Activated B cell treated with CpG ODN at 0.5 μM for 24 hours (primary cell): ENCODE results near the gene SKI. TPM values are rescaled to one million over a fixed set of nuclear protein-coding genes. Genes with fewer than 3 reads are reported as not detected.

Experiments
- ATAC-seq: fragments of 200-7000 bp; cut with Tn5 transposase; one replicate; pipeline ENCODE4 v1.10.0; 2021; ENCODE audit warnings: low read depth, mild to moderate bottlenecking, moderate library complexity
- CTCF ChIA-PET: fragments of 350-600 bp; sonication (Branson Sonifier 250); formaldehyde crosslinking; loops from one replicate; lab custom pipeline; 2021; ENCODE audit warnings: antibody characterized with exemption; lab: Charles Lee
- POLR2A ChIA-PET: fragments of 350-600 bp; sonication (Branson Sonifier 250); formaldehyde crosslinking; loops from one replicate; lab custom pipeline; 2021; ENCODE audit warnings: antibody characterized with exemption; lab: Charles Lee
- DNase-seq: peaks from one replicate; pipeline ENCODE4 v3.0.0; 2022
- H3K27ac Mint-ChIP-seq: one replicate; pipeline ENCODE4 v1.8.0; 2020; ENCODE audit warnings: mixed read lengths
- H3K27me3 Mint-ChIP-seq: one replicate; pipeline ENCODE4 v1.8.0; 2021; ENCODE audit warnings: mixed read lengths
- H3K36me3 Mint-ChIP-seq: one replicate; pipeline ENCODE4 v1.8.0; 2021; ENCODE audit warnings: low read depth, mixed read lengths
- H3K4me1 Mint-ChIP-seq: one replicate; pipeline ENCODE4 v1.8.0; 2021; ENCODE audit warnings: mixed read lengths
- H3K4me3 Mint-ChIP-seq: one replicate; pipeline ENCODE4 v1.8.0; 2020; ENCODE audit warnings: mild to moderate bottlenecking, mixed read lengths
- H3K9me3 Mint-ChIP-seq: one replicate; pipeline ENCODE4 v1.8.0; 2020; ENCODE audit warnings: mixed read lengths
- intact Hi-C: fragments of 100-400 bp; cut with micrococcal nuclease; formaldehyde crosslinking; loops from one replicate; pipeline ENCODE4 v1.15.1; 2024
- total RNA-seq: library from RNA; stranded (reverse); gene quantifications from 2 replicates; pipeline ENCODE4 v1.2.3, GENCODE V29; 2022
- TF ChIP-seq, protein P1 (sequence below): fragments of 200-600 bp; IDR thresholded peaks from one replicate; pipeline ENCODE4 v1.8.0; 2022; ENCODE audit warnings: antibody characterized with exemption, mild to moderate bottlenecking

SKI gene
- total RNA-seq, 1 donor from 2014 or later, result 37.6 TPM

DNA sequence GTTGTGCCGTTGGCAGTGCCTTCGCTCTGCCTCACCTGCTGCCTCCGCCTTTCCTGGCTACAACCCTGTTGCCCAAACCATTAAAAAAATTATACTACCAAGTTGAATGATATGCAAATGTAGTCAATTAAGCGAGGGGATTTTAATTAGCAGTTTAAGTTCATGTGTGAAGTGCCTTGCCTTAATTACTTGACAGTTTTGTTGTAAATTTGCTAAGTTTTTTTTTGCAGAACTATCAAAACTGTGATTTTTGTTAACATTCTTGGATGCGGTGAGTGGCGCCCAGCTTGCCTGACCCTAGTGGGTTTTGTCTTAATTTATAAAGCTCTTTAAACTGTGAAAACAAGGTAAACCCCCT, 10.9 kb downstream of the SKI start:
- H3K4me1 Mint-ChIP-seq, result peaks cover 72% of the 10 kb centered on the region
- CTCF ChIA-PET, result no interaction called here
- ATAC-seq (no peak), DNase-seq (no peak)
- no peaks in the 10 kb centered on the region for H3K9me3 Mint-ChIP-seq
- intact Hi-C loops, result no loop called here
- H3K4me3 Mint-ChIP-seq, result no peak overlapping the region
- no peaks in the 10 kb centered on the region for H3K27me3 Mint-ChIP-seq
- POLR2A ChIA-PET, result interaction anchor here (0.7 to 1.2 kb wide), 3 partner anchors 11 to 62 kb away, joined by 3 read pairs; no protein-coding TSS in a partner anchor
- H3K36me3 Mint-ChIP-seq, result peaks cover 33% of the 10 kb centered on the region
- TF ChIP-seq, protein P1, sequence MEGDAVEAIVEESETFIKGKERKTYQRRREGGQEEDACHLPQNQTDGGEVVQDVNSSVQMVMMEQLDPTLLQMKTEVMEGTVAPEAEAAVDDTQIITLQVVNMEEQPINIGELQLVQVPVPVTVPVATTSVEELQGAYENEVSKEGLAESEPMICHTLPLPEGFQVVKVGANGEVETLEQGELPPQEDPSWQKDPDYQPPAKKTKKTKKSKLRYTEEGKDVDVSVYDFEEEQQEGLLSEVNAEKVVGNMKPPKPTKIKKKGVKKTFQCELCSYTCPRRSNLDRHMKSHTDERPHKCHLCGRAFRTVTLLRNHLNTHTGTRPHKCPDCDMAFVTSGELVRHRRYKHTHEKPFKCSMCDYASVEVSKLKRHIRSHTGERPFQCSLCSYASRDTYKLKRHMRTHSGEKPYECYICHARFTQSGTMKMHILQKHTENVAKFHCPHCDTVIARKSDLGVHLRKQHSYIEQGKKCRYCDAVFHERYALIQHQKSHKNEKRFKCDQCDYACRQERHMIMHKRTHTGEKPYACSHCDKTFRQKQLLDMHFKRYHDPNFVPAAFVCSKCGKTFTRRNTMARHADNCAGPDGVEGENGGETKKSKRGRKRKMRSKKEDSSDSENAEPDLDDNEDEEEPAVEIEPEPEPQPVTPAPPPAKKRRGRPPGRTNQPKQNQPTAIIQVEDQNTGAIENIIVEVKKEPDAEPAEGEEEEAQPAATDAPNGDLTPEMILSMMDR, result no peak
- no peak overlapping the region for H3K27ac Mint-ChIP-seq

DNA sequence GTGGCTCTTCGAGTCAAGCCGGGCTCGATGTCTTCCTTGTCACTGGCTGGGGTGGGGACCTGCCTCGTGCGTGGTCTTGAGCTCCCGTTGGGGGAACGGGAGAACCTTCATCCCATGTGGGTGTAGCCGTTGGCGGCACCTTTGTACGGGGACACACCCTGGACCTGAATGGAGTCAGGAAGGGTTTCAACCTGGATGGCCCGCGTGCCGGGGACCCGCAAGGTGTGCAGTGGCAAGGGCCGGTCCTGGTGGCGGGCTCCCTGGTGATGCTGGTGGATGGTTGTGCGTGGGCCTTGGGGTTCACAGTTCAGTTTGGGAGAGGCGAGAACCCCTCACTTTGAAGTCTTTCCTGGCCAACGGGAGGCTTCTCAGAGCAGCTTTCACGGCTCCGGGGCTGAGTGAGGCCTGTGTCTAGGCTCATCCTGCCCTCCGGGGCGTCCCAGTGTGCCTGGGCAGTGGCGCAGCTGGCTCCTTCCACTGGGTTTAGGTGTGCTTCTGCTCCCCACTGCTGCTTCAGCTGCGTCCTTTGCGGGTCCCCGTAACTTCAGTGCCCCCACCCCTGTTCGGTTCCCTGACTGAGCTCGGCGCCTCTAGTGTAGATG, 11.4 kb downstream of the SKI start:
- no peaks in the 10 kb centered on the region for H3K9me3 Mint-ChIP-seq
- DNase-seq (no peak), ATAC-seq (no peak)
- TF ChIP-seq, protein P1, result no peak
- ChIA-PET CTCF (no interaction called here), POLR2A (interaction anchor here (0.7 to 1.2 kb wide), 3 partner anchors 12 to 61 kb away, joined by 3 read pairs; no protein-coding TSS in a partner anchor)
- peaks cover 69% of the 10 kb centered on the region for H3K4me1 Mint-ChIP-seq
- no peak overlapping the region for H3K27ac Mint-ChIP-seq
- H3K36me3 Mint-ChIP-seq, result peaks cover 34% of the 10 kb centered on the region
- intact Hi-C loops, result no loop called here
- no peak overlapping the region for H3K4me3 Mint-ChIP-seq
- no peaks in the 10 kb centered on the region for H3K27me3 Mint-ChIP-seq

DNA sequence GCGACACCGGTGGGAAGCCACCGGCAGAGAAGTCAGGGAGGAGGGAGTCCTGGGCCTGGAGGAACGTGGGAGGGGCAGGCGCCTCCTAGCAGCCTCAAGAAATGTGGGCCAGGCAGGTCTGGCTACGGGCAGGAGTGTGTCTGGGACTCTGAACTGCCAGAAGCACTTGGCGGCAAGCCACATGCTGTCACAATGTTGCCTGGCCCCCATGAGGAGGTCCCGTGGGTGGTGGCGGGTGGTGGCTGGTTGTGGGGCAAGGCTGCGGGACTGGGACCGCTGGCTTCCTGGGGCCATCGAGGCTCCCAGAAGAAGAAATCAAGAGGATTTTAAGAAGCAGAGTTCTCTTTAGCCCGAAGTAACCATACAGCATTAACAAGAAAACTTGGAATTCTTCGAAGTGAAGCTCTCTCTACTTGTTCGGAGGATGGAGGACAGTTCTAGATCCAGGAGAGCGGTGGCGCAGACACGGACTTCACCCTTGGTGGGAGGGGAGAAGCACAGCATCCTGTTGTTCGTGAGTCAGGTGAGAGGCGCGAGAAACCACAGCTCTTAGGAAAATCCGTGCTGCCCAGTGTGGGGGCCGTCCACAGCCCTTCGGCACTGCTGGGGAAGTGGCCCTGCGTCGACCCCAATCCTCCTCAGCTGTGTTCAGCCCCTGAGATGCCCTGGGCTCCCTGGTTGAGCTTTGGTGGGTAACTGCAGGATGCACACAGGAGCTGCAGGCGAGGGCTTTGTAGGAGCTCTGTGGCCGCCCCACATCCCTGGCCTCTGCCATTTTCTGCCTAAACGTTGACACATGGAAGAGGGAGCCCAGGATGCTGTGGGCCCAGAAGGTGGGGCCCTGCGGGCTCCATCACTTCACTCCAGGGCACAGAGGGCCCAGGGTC, 12.4 kb downstream of the SKI start:
- DNase-seq (no peak), ATAC-seq (no peak)
- intact Hi-C loops, result no loop called here
- ChIA-PET POLR2A (interaction anchor here (1.2 kb wide), 1 partner anchor 13 kb away, joined by 3 read pairs; no protein-coding TSS in a partner anchor), CTCF (no interaction called here)
- Mint-ChIP-seq H3K36me3 (peaks cover 37% of the 10 kb centered on the region), H3K27ac (no peak overlapping the region), H3K4me3 (no peak overlapping the region), H3K4me1 (peaks cover 67% of the 10 kb centered on the region), H3K27me3 (no peaks in the 10 kb centered on the region), H3K9me3 (no peaks in the 10 kb centered on the region)
- TF ChIP-seq, protein P1, result no peak

DNA sequence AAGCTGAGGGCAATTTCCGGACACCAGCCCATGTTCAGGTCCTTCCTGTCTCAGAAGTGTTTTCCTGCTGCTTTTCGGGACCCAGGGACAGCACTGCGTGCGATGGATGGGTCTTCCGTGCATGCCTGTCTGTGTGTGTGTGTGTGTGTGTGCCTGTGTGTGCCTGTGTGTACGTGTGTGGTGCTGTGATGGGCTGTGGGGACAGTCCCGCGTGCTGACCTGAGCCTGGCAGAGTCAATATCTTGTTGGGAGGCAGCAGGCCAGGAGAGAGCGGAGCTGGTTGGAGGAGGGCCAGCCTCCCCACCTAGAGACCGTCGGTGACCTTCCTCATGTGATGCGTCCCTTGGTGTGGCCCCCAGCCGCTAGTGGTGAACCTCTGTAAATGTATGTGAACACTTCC, 13.7 kb downstream of the SKI start:
- ChIA-PET POLR2A (interaction anchor here (0.6 kb wide), 1 partner anchor 52 kb away, joined by 3 read pairs; no protein-coding TSS in a partner anchor), CTCF (interaction anchor here (1.4 kb wide), 1 partner anchor 140 kb away, joined by 4 read pairs; no protein-coding TSS in a partner anchor)
- H3K27me3 Mint-ChIP-seq, result no peaks in the 10 kb centered on the region
- TF ChIP-seq, protein P1, result no peak
- intact Hi-C loops, result no loop called here
- DNase-seq, result no peak
- no peak overlapping the region for H3K4me3 Mint-ChIP-seq
- H3K4me1 Mint-ChIP-seq, result peaks cover 66% of the 10 kb centered on the region
- ATAC-seq, result no peak
- no peak overlapping the region for H3K27ac Mint-ChIP-seq
- no peaks in the 10 kb centered on the region for H3K9me3 Mint-ChIP-seq
- peaks cover 37% of the 10 kb centered on the region for H3K36me3 Mint-ChIP-seq
